GM12878 (cell line): ENCODE data around the gene ABCB8.

ENCODE experiments used
- CTCF ChIP-seq, 3 experiments: IDR thresholded peaks in 2 of 3; conservative IDR thresholded peaks in 1 of 3; 2 replicates each; pipeline ENCODE4 v1.5.1; 2011; ENCODE audit warnings: low read depth in 3 of 3, low read length in 3 of 3, mild to moderate bottlenecking in 3 of 3, control low read depth in 2 of 3, moderate library complexity in 2 of 3, inconsistent platforms in 1 of 3, mixed read lengths in 1 of 3; ENCODE audit not compliant: control insufficient read depth in 2 of 3, insufficient read depth in 1 of 3; ENCODE audit errors: extremely low read depth in 1 of 3
- EP300 ChIP-seq, 2 experiments: fragments of 150-350 bp in 1 of 2; IDR thresholded peaks; 2 replicates each; pipeline ENCODE4 v1.6.1; 2011 to 2012; ENCODE audit warnings: low read depth in 2 of 2, low read length in 2 of 2, borderline replicate concordance in 1 of 2, improper control_type of control experiment in 1 of 2, inconsistent platforms in 1 of 2; ENCODE audit not compliant: control insufficient read depth in 1 of 2
- KAT2A ChIP-seq: conservative IDR thresholded peaks from 2 replicates; pipeline ENCODE4 v1.6.1; 2011; ENCODE audit warnings: low read depth, low read length; ENCODE audit not compliant: control insufficient read depth
- MXI1 ChIP-seq: fragments of 150-350 bp; IDR thresholded peaks from 2 replicates; pipeline ENCODE4 v1.6.1; 2011; ENCODE audit warnings: low read depth, mild to moderate bottlenecking, inconsistent platforms, low read length, improper control_type of control experiment
- PML ChIP-seq: IDR thresholded peaks from 2 replicates; pipeline ENCODE4 v1.6.1; 2012; ENCODE audit warnings: low read length, inconsistent platforms

DNA sequence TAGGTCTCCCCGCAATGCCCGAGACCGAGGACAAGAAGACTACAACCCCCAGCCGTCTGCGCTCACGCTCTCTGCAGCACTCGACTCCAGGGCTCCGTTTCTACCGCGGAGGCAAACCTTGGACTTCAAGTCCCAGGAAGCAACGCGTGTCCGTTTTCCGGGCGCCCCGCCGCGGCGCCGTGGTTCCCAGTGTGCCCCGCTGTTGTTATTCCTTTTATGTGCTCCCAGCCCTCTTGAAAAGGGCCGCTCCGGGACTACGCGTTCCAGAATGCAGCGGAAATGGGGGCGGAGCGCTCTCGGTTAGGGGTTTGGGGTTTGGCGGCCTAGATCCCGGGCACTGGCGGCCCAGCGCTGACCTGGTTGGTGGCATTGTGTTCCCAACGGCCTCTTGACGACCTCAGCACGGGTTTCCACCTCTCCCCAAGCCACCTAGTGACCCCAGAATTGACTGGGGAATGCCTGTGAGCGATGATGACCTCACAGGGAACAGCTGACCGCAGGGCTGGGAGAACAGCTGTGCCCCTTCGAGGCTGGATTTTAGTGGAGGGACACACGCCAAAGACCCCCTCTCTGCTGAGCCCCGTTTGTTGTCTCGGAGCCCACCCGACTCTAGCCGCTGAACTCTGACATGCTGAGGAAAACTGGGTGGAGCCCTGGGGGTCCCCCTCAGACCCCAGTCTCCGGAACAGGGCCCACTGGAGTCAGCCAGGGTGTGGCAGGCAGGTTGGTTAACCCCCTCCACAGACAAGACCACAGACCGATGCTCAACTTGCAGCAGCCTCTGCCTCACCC lies 29.9 kb downstream of the ABCB8 start:
- TF ChIP-seq KAT2A: no peak
- no peak for TF ChIP-seq CTCF (IDR thresholded peaks at IDR 0.05 in 2 of 3, conservative IDR thresholded peaks at IDR 0.05 in 1 of 3; ENCODE audit: control insufficient read depth in 2 of 3, extremely low read depth in 1 of 3, insufficient read depth in 1 of 3, low read depth in 3 of 3, low read length in 3 of 3)
- TF ChIP-seq MXI1: peak; percentile 69
- no peak for TF ChIP-seq PML
- peak in 1 of 2 experiments; percentile 8; a peak in 1 of 4 replicates for TF ChIP-seq EP300 (IDR thresholded peaks at IDR 0.05; ENCODE audit: borderline replicate concordance in 1 of 2, control insufficient read depth in 1 of 2, low read depth in 2 of 2, low read length in 2 of 2)
